Activated CD4-positive, alpha-beta T cell treated with anti-CD3 and anti-CD28 coated beads, Interleukin-2, Interleukin-6, amounts not matched to agents 100 ng/mL and 50 ng/mL, durations not matched to agents 16 hours and 8 hours (primary cell): ENCODE measurements around the gene GAS6.

ENCODE experiments used
- DNase-seq: peaks from one replicate; pipeline ENCODE4 v3.0.0-alpha.2; 2020

The GAS6 gene

GRCh38 chr13:113850722-113851479 is 13.0 kb downstream of the GAS6 start:
- DNase-seq: no peak

GRCh38 chr13:113849981-113850721 is 13.7 kb downstream of the GAS6 start:
- no peak for DNase-seq

- DNase-seq: no peak
Observed at GRCh38 chr13:113849546-113849945, 14.3 kb downstream of the GAS6 start.

- DNase-seq: no peak
Observed at GRCh38 chr13:113848431-113849260, 15.2 kb downstream of the GAS6 start.

GRCh38 chr13:113848020-113848419 is 15.9 kb downstream of the GAS6 start:
- no peak for DNase-seq

GRCh38 chr13:113846636-113847318 is 17.1 kb downstream of the GAS6 start:
- DNase-seq: no peak

- no peak for DNase-seq
Observed at GRCh38 chr13:113845723-113846635, 17.9 kb downstream of the GAS6 start.

GRCh38 chr13:113845055-113845454 is 18.8 kb downstream of the GAS6 start:
- DNase-seq: no peak

- no peak for DNase-seq
Observed at GRCh38 chr13:113843864-113844556, 19.9 kb downstream of the GAS6 start.

GRCh38 chr13:113843063-113843654 is 20.7 kb downstream of the GAS6 start:
- no peak for DNase-seq

- no peak for DNase-seq
Observed at GRCh38 chr13:113842336-113843062, 21.4 kb downstream of the GAS6 start.

GRCh38 chr13:113841353-113841650 is 22.6 kb downstream of the GAS6 start:
- no peak for DNase-seq

GRCh38 chr13:113840541-113841352 is 23.1 kb downstream of the GAS6 start:
- no peak for DNase-seq

- no peak for DNase-seq
Observed at GRCh38 chr13:113839536-113840204, 24.2 kb downstream of the GAS6 start.

- no peak for DNase-seq
Observed at GRCh38 chr13:113838711-113839201, 25.1 kb downstream of the GAS6 start.

- no peak for DNase-seq
Observed at GRCh38 chr13:113837560-113838355, 26.1 kb downstream of the GAS6 start.

GRCh38 chr13:113836768-113837559 is 26.9 kb downstream of the GAS6 start:
- no peak for DNase-seq
